ENCODE data around the gene PPP6R3. TPM values are rescaled to one million over a fixed set of nuclear protein-coding genes. Genes with fewer than 3 reads are reported as not detected.

PPP6R3 gene
- total and polyA plus RNA-seq, 2 of the 8 experiments (the other 6 are each of a cell fraction or from before 2014, with no cell fraction given), result 44.6 to 150 TPM

DNA sequence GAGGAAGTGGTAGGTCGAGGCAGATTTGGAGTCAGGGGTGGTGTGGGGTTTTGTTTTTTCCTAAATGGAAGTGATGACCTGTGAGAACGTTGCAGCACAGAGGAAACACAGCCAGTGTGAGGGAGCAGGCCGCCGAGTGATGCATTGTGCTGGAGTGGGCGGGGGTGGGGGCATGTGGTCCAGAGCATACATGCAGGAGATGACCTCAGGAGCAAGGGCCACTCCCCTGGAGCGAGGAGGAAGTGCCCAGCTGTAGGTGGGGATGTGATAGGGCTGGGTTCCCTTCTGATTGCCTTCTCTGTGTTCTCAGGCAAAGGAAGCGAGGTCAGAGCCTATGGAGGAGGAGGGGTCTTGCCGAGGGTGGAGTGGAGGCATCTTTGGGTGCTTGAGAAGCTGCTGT, 81.4 kb downstream of the PPP6R3 start:
- Histone ChIP-seq H2BK120ac (replicated peaks; ENCODE audit: low read depth, low read length) (no peak overlapping the region), H4K8ac (ENCODE audit: extremely low read depth, insufficient read depth, low read length) (no peak overlapping the region), H3K23ac (ENCODE audit: insufficient read length) (no peak overlapping the region), H2BK20ac (ENCODE audit: low read length) (no peak overlapping the region), H3K4ac (replicated peaks; ENCODE audit: insufficient read length, low read depth, low read length) (no peak overlapping the region), H2BK12ac (ENCODE audit: low read depth, low read length) (no peak overlapping the region), H3K23me2 (ENCODE audit: low read depth, low read length) (no peaks in the 10 kb centered on the region), H3K4me1 (replicated peaks in 1 of 4; ENCODE audit: control insufficient read depth in 3 of 4, insufficient read depth in 4 of 4, low read length in 3 of 4) (peaks cover 9 to 22% (median 18%) of the 10 kb centered on the region in 4 experiments), H4K20me1 (replicated peaks in 1 of 2; ENCODE audit: control insufficient read depth in 1 of 2, insufficient read depth in 2 of 2, low read length in 2 of 2) (peaks cover 7 to 24% of the 10 kb centered on the region in 2 experiments), H3K14ac (ENCODE audit: insufficient read length) (no peak overlapping the region), H3K9me3 (ENCODE audit: insufficient read depth in 2 of 2, low read depth in 1 of 2, low read length in 1 of 2) (no peaks in the 10 kb centered on the region), H3K27ac (ENCODE audit: low read depth, low read length) (no peak overlapping the region), H2BK5ac (ENCODE audit: low read depth, low read length) (peak overlapping the region; percentile 6; the same call in 1 of the 2 replicates), H4K91ac (replicated peaks; ENCODE audit: insufficient read length, low read length) (no peak overlapping the region), H3K9ac (replicated peaks in 1 of 4; ENCODE audit: extremely low read depth in 1 of 4, low read depth in 3 of 4, low read length in 3 of 4) (no peak overlapping the region), H3K4me2 (ENCODE audit: insufficient read depth in 1 of 2, low read depth in 2 of 2, low read length in 2 of 2) (no peak overlapping the region), H3K18ac (ENCODE audit: extremely low read depth, low read length) (no peak overlapping the region), H3K4me3 (ENCODE audit: extremely low read depth in 1 of 4, insufficient read depth in 2 of 4, low read depth in 3 of 4, low read length in 4 of 4) (no peak overlapping the region), H3K79me1 (ENCODE audit: low read depth, low read length) (peaks cover 26% of the 10 kb centered on the region), H3K27me3 (replicated peaks in 1 of 4; ENCODE audit: control insufficient read depth in 3 of 4, extremely low read depth in 1 of 4, insufficient read depth in 3 of 4, low read length in 3 of 4) (no peaks in the 10 kb centered on the region), H2AK5ac (ENCODE audit: low read depth, low read length) (no peak overlapping the region), H2AFZ (ENCODE audit: low read length) (no peak overlapping the region), H3K56ac (replicated peaks; ENCODE audit: insufficient read length, low read depth, low read length) (no peak overlapping the region), H4K5ac (ENCODE audit: insufficient read length, low read depth, low read length) (no peak overlapping the region), H2BK15ac (ENCODE audit: low read length) (no peak overlapping the region), H3K36me3 (ENCODE audit: control insufficient read depth in 2 of 4, insufficient read depth in 4 of 4, low read length in 3 of 4) (peaks cover 2 to 54% (median 11%) of the 10 kb centered on the region in 4 experiments; a peak in 7 of 8 replicates), H3K79me2 (ENCODE audit: control insufficient read depth in 1 of 2, insufficient read depth in 2 of 2, low read length in 2 of 2) (peaks cover 0 to 88% of the 10 kb centered on the region in 2 experiments; a peak in 3 of 4 replicates)
- no peak for TF ChIP-seq RAD21 (IDR thresholded peaks at IDR 0.05 in 1 of 2, conservative IDR thresholded peaks at IDR 0.05 in 1 of 2; ENCODE audit: low read depth in 2 of 2, low read length in 2 of 2)
- no peak for TF ChIP-seq RFX5 (IDR thresholded peaks at IDR 0.05; ENCODE audit: borderline replicate concordance, low read depth, low read length)
- TF ChIP-seq POLR2AphosphoS5 (IDR thresholded peaks at IDR 0.05; ENCODE audit: low read depth, low read length), result peak; percentile 23; the same call in 1 of the 2 replicates
- TF ChIP-seq BRCA1 (IDR thresholded peaks at IDR 0.05; ENCODE audit: low read depth, low read length), result no peak
- FAIRE-seq (no peak), DNase-seq (ENCODE audit: low read depth in 1 of 2, low spot score in 2 of 2) (no peak)
- 86% methylated on average over 8 of the region's 8 CpGs; no CpG with 5 or more reads in 1 of the 2 experiments for WGBS, 2 experiments (ENCODE audit: extremely low coverage in 1 of 2, insufficient coverage in 1 of 2, insufficient read length in 1 of 2, insufficient replicate concordance in 2 of 2, low coverage in 1 of 2, low lambda C conversion rate in 2 of 2, missing lambda C conversion rate in 1 of 2)
- CTCF ChIA-PET (ENCODE audit: partially characterized antibody), result interaction anchor here (1.0 kb wide), 1 partner anchor 60 kb away, joined by 3 read pairs; no protein-coding TSS in a partner anchor
- POLR2A ChIA-PET (ENCODE audit: partially characterized antibody), result interaction anchor here (0.6 to 0.8 kb wide), 2 partner anchors 9 to 15 kb away, joined by 3 to 5 read pairs; no protein-coding TSS in a partner anchor
